HepG2 (cell line): ENCODE data around the gene SH3GL1. TPM values are rescaled to one million over a fixed set of nuclear protein-coding genes. Genes with fewer than 3 reads are reported as not detected.

ENCODE experiments used
- AGO2 ChIP-seq: fragments of 200-400 bp; formaldehyde crosslinking; optimal IDR thresholded peaks from 2 replicates; pipeline ENCODE3; 2017; ENCODE audit warnings: mild to moderate bottlenecking, low read depth, low read length, moderate library complexity
- GLI4 ChIP-seq: sonication (generic); formaldehyde crosslinking; IDR thresholded peaks from 2 replicates; pipeline ENCODE4 v1.5.1; 2020; ENCODE audit warnings: missing genetic modification reagents, mild to moderate bottlenecking, moderate library complexity, borderline replicate concordance
- MED8 ChIP-seq: sonication (generic); formaldehyde crosslinking; IDR thresholded peaks from 2 replicates; pipeline ENCODE4 v1.8.1; 2023; ENCODE audit warnings: mild to moderate bottlenecking, missing genetic modification reagents; ENCODE audit not compliant: insufficient replicate concordance
- POLR2AphosphoS2 ChIP-seq: IDR thresholded peaks from 2 replicates; pipeline ENCODE4 v1.6.1; 2011; ENCODE audit warnings: low read depth, low read length, improper control_type of control experiment
- TAF15 ChIP-seq: fragments of 200-400 bp; formaldehyde crosslinking; IDR thresholded peaks from one replicate; pipeline ENCODE4 v1.6.1; 2018; ENCODE audit warnings: mild to moderate bottlenecking, low read depth, low read length; ENCODE audit not compliant: poor library complexity, severe bottlenecking
- THAP9 ChIP-seq: sonication (generic); formaldehyde crosslinking; IDR thresholded peaks from 2 replicates; pipeline ENCODE4; 2020; ENCODE audit warnings: missing genetic modification reagents, mild to moderate bottlenecking, borderline replicate concordance
- TRIM24 ChIP-seq: sonication (generic); formaldehyde crosslinking; IDR thresholded peaks from 2 replicates; pipeline ENCODE4 v1.8.0; 2022; ENCODE audit warnings: mild to moderate bottlenecking, missing genetic modification reagents
- ZFYVE20 ChIP-seq: sonication (generic); formaldehyde crosslinking; IDR thresholded peaks from 2 replicates; pipeline ENCODE4 v1.8.0; 2023; ENCODE audit warnings: low read depth, mild to moderate bottlenecking, moderate library complexity, missing genetic modification reagents, borderline replicate concordance
- ZGPAT ChIP-seq: IDR thresholded peaks from 2 replicates; pipeline ENCODE4 v1.6.1; 2016; ENCODE audit warnings: mild to moderate bottlenecking
- ZNF142 ChIP-seq: sonication (generic); formaldehyde crosslinking; IDR thresholded peaks from 2 replicates; pipeline ENCODE4 v1.4.0; 2020; ENCODE audit warnings: missing genetic modification reagents
- ZNF33A ChIP-seq: sonication (generic); formaldehyde crosslinking; IDR thresholded peaks from 2 replicates; pipeline ENCODE4 v1.5.1; 2020; ENCODE audit warnings: missing genetic modification reagents, mild to moderate bottlenecking, moderate library complexity, borderline replicate concordance
- ZNF512 ChIP-seq: sonication (generic); formaldehyde crosslinking; IDR thresholded peaks from 2 replicates; pipeline ENCODE4 v1.4.0; 2020; ENCODE audit warnings: mild to moderate bottlenecking, missing genetic modification reagents
- ZNF780A ChIP-seq: sonication (generic); formaldehyde crosslinking; IDR thresholded peaks from 2 replicates; pipeline ENCODE4 v1.8.0; 2022; ENCODE audit warnings: mild to moderate bottlenecking, missing genetic modification reagents, moderate library complexity
- ZSCAN5A ChIP-seq: sonication (generic); formaldehyde crosslinking; IDR thresholded peaks from 2 replicates; pipeline ENCODE4 v1.8.0; 2022; ENCODE audit warnings: mild to moderate bottlenecking, missing genetic modification reagents, borderline replicate concordance
- polyA plus RNA-seq, 8 experiments: library from polyadenylated mRNA; depleted of rRNA in 3 of 8; stranded (reverse) in 7 of 8; unstranded in 1 of 8; fragments of >200 nt; fragmentation: Illumina TruSeq in 4 of 8; extraction: Trizol in 4 of 8; gene quantifications; 2 replicates each; pipeline versions ENCODE4 v1.2.1 to v1.2.3, GENCODE V29; 2011 to 2016; ENCODE audit warnings: low read depth in 4 of 8, missing spikeins in 1 of 8, mixed read lengths in 1 of 8; ENCODE audit not compliant: insufficient read depth in 1 of 8
- total RNA-seq, 5 experiments: library from RNA; depleted of rRNA; stranded (reverse); fragments of >200 nt; fragmentation: Illumina TruSeq; extraction: Trizol; gene quantifications; 2 replicates each; pipeline ENCODE4 v1.2.3, GENCODE V29; 2016; ENCODE audit warnings: low read depth in 1 of 5

SH3GL1 gene
- total and polyA plus RNA-seq, 2 of the 13 experiments (the other 11 are each of a cell fraction or from before 2014, with no cell fraction given) = 33.0 to 45.1 TPM

GRCh38 chr19:4374498-4375163 is 25.7 kb downstream of the SH3GL1 start (continued):
- peak; percentile 87; the same call in 1 of the 2 replicates for TF ChIP-seq ZGPAT (CRISPR knock-in tag)
- TF ChIP-seq MED8 = peak; percentile 83
- TF ChIP-seq ZNF780A (CRISPR knock-in tag) = no peak
- no peak for TF ChIP-seq POLR2AphosphoS2
- TF ChIP-seq GLI4 (CRISPR knock-in tag) = peak; percentile 94; the same call in 1 of the 2 replicates
- no peak for TF ChIP-seq ZSCAN5A
- TF ChIP-seq THAP9 (CRISPR knock-in tag) = 0 out of 2 replicates have a peak, but pooled peaks have one; percentile 41
- TF ChIP-seq AGO2 = peak; percentile 50
- 0 out of 2 replicates have a peak, but pooled peaks have one; percentile 69 for TF ChIP-seq ZNF33A (CRISPR knock-in tag)
- TF ChIP-seq TAF15 = peak; percentile 41
- no peak for TF ChIP-seq ZNF142
- TF ChIP-seq ZNF512 (CRISPR knock-in tag) = no peak
- no peak for TF ChIP-seq ZFYVE20 (CRISPR knock-in tag)
- no peak for TF ChIP-seq TRIM24
